ENCODE results near the gene LIPE. TPM values are rescaled to one million over a fixed set of nuclear protein-coding genes. Genes with fewer than 3 reads are reported as not detected.

LIPE gene
- total RNA-seq, 1 donor from 2014 or later = 61.4 TPM

DNA sequence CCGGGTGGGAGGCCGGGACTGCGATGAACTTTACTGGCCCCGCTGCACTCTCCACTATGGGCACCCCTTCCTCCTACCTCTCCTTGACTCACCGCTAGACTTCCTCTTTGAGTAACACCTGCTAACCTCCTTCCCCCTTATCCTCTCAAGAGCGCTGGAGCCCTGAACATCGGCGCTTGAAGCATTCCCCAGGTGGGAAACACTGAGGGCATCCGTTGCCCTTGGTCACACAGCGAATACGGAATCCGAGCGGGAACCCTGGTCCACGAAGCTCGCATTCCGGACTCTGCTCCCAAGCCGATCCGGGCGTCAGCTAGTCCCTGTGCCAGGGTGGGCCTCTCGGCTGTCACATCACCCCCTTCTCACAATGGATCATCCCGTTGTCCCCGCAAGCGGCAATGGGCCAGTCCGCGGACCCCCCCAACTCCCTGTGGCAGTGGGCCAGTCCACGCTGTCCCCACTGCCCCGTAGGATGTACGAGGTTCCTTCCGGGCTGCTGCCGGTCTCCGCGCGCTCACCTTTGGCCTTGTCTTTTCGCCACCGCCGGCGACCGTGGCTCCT lies 4.2 kb downstream of the LIPE start:
- DNase-seq (no peak), ATAC-seq (ENCODE audit: poor library complexity) (peak; percentile 18)
- intact Hi-C loops (cut with DNase I) = no loop called here

DNA sequence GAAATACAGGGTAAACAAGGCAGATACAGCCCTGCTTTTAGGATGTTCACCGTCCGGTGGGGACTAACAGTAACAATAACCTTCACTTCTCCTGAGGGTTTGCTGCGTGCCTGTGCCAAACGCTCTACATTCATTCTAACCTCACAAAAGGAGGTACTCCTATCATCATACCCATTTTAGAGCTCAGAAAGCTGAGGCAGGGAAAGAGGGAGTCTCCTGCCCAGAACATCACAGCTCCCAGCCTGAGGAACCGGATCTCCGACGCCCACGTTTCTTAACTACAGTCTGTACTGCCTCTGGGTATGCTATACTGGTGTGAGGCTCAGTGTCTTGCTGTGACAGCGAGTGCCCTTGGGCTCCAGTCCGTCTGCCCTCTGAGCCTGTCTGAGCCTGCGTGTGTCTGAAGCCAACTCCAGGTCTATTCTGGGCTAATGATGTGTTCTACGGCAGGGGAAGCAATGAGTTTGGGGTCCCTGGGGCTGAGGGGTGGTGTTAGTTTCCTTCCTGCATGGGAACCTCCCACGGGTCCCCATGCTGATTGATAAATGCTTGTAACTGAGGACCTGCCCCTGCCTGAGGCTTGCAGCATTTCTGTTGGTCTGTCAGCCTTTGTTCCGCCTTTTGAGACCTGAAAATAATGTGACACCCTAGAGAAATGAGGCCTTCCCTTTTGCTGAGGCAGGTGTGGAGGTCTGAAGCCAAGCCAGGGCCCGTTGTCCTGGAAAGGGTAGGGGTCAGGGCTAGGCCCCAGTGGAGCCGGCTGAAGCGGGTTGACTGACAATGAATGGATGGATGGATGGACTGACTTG lies 4.9 kb downstream of the LIPE start:
- DNase-seq (no peak), ATAC-seq (ENCODE audit: poor library complexity) (peak; percentile 62)
- intact Hi-C loops (cut with DNase I) = no loop called here

- peak; percentile 20 for ATAC-seq (ENCODE audit: poor library complexity)
- intact Hi-C loops (cut with DNase I) = no loop called here
These were observed 5.6 kb downstream of the LIPE start for GRCh38 chr19:42421591-42422031.

DNA sequence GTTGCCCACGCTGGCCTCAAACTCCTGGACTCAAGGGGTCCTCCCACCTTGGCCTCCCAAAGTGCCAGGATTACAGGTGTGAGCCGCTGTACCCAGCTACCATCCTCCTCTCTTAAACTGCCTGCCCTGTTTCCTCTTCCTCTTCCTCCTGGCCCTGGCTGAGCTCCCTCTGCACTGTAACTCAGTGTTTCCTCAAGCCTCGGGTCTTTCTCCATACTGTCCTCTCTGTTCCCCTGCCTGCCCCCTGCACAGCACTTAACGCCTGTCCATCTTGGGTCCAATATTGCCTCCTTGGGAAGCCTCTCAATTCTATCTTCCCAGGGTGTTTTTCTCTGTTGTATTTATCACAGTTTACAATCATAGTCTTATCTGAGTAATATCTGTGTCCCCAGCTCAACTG lies 6.1 kb downstream of the LIPE start:
- ATAC-seq (ENCODE audit: poor library complexity) (no peak), DNase-seq (no peak)
- intact Hi-C loops (cut with DNase I) = no loop called here

More at GRCh38 chr19:42421591-42422031, 5.6 kb downstream of the LIPE start:
- peak; percentile 71 for DNase-seq

GRCh38 chr19:42420055-42420544 lies 7.1 kb downstream of the LIPE start:
- peak; percentile 69 for DNase-seq
- ATAC-seq (ENCODE audit: poor library complexity) = no peak
- intact Hi-C loops (cut with DNase I) = no loop called here

GRCh38 chr19:42419309-42419708 lies 7.9 kb downstream of the LIPE start:
- ATAC-seq (ENCODE audit: poor library complexity) = peak; percentile 32
- DNase-seq = peak; percentile 70
- intact Hi-C loops (cut with DNase I) = no loop called here

GRCh38 chr19:42412661-42413076 lies 14.5 kb downstream of the LIPE start:
- intact Hi-C loops (cut with DNase I) = no loop called here
- peak; percentile 72 for DNase-seq
- ATAC-seq (ENCODE audit: poor library complexity) = peak; percentile 77

GRCh38 chr19:42412227-42412626 lies 15.0 kb downstream of the LIPE start:
- peak; percentile 55 for DNase-seq
- ATAC-seq (ENCODE audit: poor library complexity) = peak; percentile 8
- intact Hi-C loops (cut with DNase I) = no loop called here

DNA sequence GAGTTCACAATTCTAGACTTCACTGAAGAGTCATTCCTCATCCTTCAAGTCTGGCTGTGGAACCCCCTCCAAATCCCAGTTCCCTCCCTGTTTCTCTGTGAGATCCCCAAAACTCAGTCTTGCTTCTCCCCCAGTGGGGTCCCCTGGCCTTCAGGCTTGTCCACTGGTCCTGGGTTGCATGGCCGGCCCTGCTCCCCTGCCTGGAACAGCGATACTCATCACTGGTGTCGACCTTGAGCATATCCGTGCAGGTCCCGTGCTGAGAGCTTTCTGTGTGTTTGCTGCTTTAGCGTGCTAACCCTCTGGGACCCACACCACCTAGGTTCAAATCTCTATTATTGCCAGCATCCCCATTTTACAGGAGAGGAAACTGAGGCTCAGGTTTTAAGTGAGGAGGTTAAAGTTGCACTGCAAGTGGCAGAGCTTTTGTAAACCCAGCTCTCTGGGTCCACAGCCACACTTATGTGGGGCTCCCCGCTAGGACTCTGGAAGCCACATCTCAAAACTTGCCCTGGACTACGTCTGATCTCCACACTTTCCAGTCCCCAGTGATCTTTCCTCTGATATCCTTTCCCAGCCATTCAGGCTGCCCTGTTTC lies 15.5 kb downstream of the LIPE start:
- ATAC-seq (ENCODE audit: poor library complexity) (no peak), DNase-seq (no peak)
- intact Hi-C loops (cut with DNase I) = no loop called here

GRCh38 chr19:42410371-42410770 lies 16.8 kb downstream of the LIPE start:
- intact Hi-C loops (cut with DNase I) = no loop called here
- DNase-seq = no peak
- ATAC-seq (ENCODE audit: poor library complexity) = no peak

DNA sequence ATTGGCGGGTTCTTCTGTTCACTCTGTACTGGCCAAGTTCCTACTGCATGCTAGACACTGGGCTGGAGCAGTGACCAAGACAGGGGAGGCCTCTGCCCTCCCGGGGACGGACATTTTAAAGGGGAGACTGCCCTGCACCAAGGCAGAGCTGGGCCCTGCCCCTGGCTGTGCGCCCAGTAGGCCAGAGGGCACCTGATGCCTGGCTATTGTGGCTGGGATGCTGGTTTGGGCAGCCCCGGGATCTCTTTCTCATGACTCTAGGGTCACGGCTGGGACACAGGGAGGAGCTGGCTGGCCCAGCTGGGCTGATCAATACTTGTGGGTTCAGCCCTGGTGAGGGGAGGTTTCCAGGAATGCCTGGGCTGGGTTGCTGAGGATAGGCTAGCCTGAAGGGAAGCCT lies 17.7 kb downstream of the LIPE start:
- DNase-seq = peak; percentile 73
- intact Hi-C loops (cut with DNase I) = no loop called here
- peak; percentile 69 for ATAC-seq (ENCODE audit: poor library complexity)

- intact Hi-C loops (cut with DNase I) = no loop called here
- no peak for DNase-seq
These were observed 19.4 kb downstream of the LIPE start for GRCh38 chr19:42407816-42408175.

DNA sequence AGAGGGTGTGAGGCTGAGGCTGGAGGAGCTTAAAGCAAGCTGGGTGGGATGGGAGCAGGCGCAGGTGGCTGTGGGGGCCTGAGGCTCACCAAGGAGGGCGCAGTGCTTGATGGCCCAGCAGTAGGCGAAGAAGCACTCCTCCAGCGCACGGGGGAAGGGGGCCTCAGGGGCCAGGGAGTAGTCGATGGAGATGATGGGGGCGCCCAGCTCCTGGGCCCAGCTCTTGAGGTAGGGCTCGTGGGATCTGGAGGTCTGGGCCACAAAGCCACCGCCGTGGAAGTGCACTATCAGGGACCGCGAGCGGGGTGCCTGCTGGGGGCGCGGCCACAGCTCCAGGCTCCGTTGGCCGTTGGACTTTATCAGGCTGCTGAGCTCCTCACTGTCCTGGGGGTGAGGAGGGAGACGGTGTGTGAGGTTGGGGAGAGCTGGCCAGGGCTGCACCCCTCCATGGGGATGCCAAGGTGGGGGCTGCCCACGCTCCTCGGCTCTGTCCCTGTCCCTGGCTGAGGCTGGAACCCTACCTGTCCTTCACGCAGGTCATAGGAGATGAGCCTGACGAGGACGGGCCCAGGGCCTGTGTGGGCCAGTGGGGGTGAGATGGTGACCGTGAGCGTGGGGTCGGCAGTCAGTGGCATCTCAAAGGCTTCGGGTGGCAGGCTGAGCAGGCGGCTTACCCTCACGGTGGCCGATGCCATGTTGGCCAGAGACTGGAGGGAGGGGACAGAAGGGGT lies 19.9 kb downstream of the LIPE start:
- intact Hi-C loops (cut with DNase I) = no loop called here
- ATAC-seq (ENCODE audit: poor library complexity) = no peak
- DNase-seq = no peak

More at GRCh38 chr19:42407816-42408175, 19.4 kb downstream of the LIPE start:
- no peak for ATAC-seq (ENCODE audit: poor library complexity)

DNA sequence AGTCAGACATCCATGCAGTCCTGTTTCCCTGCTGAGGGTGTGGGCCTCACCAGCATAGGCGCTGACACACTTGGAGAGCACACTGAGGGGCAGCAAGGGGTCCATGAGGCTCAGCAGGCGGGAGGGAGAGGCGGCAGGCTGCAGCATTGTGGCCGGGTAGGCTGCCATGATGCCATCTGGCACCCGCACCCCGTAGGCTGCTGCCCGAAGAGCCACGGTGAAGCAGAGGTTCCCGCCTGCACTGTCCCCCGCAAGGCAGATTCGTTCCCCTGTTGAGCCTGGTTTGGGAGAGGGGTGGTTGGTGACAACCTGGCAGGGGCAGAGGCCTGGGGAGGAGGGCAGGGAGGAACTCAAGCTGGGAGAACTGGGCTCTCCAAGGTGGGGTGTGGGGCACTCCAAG lies 21.1 kb downstream of the LIPE start:
- intact Hi-C loops (cut with DNase I) = no loop called here
- DNase-seq = no peak
- ATAC-seq (ENCODE audit: poor library complexity) = no peak

GRCh38 chr19:42403586-42403985 lies 23.6 kb downstream of the LIPE start:
- ATAC-seq (ENCODE audit: poor library complexity) (no peak), DNase-seq (no peak)
- intact Hi-C loops (cut with DNase I) = no loop called here

- ATAC-seq (ENCODE audit: poor library complexity) (peak; percentile 2), DNase-seq (no peak)
- intact Hi-C loops (cut with DNase I) = no loop called here
These were observed 24.6 kb downstream of the LIPE start for GRCh38 chr19:42402376-42403116.

GRCh38 chr19:42401365-42402303 lies 25.6 kb downstream of the LIPE start:
- peak; percentile 76 for ATAC-seq (ENCODE audit: poor library complexity)
- intact Hi-C loops (cut with DNase I) = no loop called here
- peak; percentile 90 for DNase-seq
